Upper lobe of left lung (tissue), 6 donors: ENCODE results near the gene RSL1D1. TPM values are rescaled to one million over a fixed set of nuclear protein-coding genes. Genes with fewer than 3 reads are reported as not detected.
A peak's percentile ranks its signal among the peaks of the same experiment; 100 is the strongest.
"Not testable (repeated sequence)": the region's sequence is repeated elsewhere in the genome, so short reads cannot be mapped to it uniquely, and the experiment has no call there.

Experiments used
- ATAC-seq, 2 donors: fragments of 200-7000 bp; cut with Tn5 transposase; one replicate each; pipeline ENCODE4 v1.9.1; 2022; ENCODE audit warnings: mild to moderate bottlenecking in 2 of 2, moderate library complexity in 2 of 2; ENCODE audit not compliant: low FRiP score in 2 of 2
- DNase-seq, 2 donors: peaks; one replicate each; pipeline ENCODE4 v3.0.0-alpha.2; 2019 to 2020
- H3K27ac ChIP-seq, 4 donors: fragments of 200-600 bp; sonication (generic); one replicate each; pipeline ENCODE4 v1.5.1; 2016 to 2019
- H3K27me3 ChIP-seq, 4 donors: fragments of 200-600 bp; sonication (generic); one replicate each; pipeline ENCODE4 v1.5.1; 2017 to 2019
- H3K36me3 ChIP-seq, 4 donors: fragments of 200-600 bp; sonication (generic); one replicate each; pipeline ENCODE4 v1.5.1; 2016 to 2019
- H3K4me1 ChIP-seq, 4 donors: fragments of 200-600 bp; sonication (generic); one replicate each; pipeline ENCODE4 v1.5.1; 2018 to 2019
- H3K4me3 ChIP-seq, 4 donors: fragments of 200-600 bp; sonication (generic); one replicate each; pipeline ENCODE4 v1.5.1; 2017 to 2019; ENCODE audit warnings: mild to moderate bottlenecking in 2 of 4, moderate library complexity in 1 of 4
- H3K9me3 ChIP-seq, 4 donors: fragments of 200-600 bp; sonication (generic); one replicate each; pipeline ENCODE4 v1.5.1; 2018 to 2019
- EP300 ChIP-seq, 4 donors: sonication (generic); formaldehyde crosslinking; IDR thresholded peaks; one replicate each; pipeline ENCODE4 v1.5.1; 2017; ENCODE audit warnings: antibody characterized with exemption in 4 of 4, control low read depth in 2 of 4
- POLR2A ChIP-seq, 4 donors: fragments of 450-650 bp; IDR thresholded peaks; one replicate each; pipeline ENCODE4 v1.5.1; 2016 to 2017; ENCODE audit warnings: antibody characterized with exemption in 4 of 4, mild to moderate bottlenecking in 2 of 4
- POLR2AphosphoS5 ChIP-seq, 2 donors: sonication (generic); formaldehyde crosslinking; IDR thresholded peaks; one replicate each; pipeline ENCODE4 v1.5.1; 2017; ENCODE audit warnings: antibody characterized with exemption in 2 of 2
- WGBS, 2 donors: methylation state at CpG; one replicate each; pipeline ENCODE4 v1.1.5; 2017 to 2018; 5-methylcytosine and 5-hydroxymethylcytosine counted together
- total RNA-seq, 6 donors: library from RNA; depleted of rRNA in 4 of 6; stranded (reverse); fragments of >200 nt in 4 of 6; gene quantifications; one replicate each; pipeline versions ENCODE4 v1.1.0 to v1.2.1, GENCODE V29; 2016 to 2021
- TF ChIP-seq, protein P1 (sequence below), 6 experiments: fragments of 450-650 bp in 4 of 6; fragments of 200-600 bp in 2 of 6; sonication (generic) in 2 of 6; IDR thresholded peaks; one replicate each; pipeline ENCODE4 v1.5.1; 2016 to 2019; ENCODE audit warnings: antibody characterized with exemption in 6 of 6
- donor health status: DM: no; HTN: no; CAD: no; lungs with moderate emphysema.
- donor health status: DM: no; HTN: yes; CAD: no; lungs with severe emphysema.

Gene RSL1D1
- total RNA-seq, 6 donors from 2014 or later, result 77.8 to 121 (median 108) TPM

DNA sequence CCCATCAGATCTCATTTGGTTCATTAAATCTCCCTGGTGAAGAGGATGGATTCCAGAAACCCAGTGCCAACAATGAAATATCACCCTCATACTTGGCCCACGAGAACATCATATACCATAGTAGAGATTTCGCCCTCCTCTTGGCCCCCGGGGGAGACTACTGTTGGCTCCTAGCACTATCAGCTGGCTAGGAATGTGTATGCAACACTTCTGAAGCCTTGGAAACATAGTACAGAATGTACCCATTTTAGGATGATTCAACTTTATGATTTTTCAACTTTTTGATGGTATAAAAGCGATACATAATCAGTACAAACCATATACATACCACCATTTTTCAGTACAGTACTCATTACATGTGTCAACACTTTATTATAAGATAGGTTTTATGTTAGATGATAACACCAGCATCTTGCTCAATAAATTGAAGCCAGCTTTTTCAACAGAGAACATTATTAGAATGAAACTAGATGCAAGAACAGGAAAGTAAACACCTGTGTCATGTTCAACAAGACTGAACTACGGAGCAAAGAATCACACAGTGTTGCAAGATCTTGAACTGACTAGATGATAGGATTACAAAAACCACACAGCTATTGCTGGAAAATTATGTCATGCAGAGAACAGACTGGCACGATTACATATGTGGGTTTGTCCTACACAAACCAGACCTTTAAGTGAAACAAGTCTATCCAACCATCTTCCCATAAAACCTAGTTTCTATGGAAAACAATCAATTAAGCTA is 17.2 kb downstream of the RSL1D1 start:
- Histone ChIP-seq H3K9me3 (no peaks in the 10 kb centered on the region), H3K27ac (no peak overlapping the region), H3K4me1 (peaks cover 0 to 3% (median 0%) of the 10 kb centered on the region in 4 donors), H3K27me3 (no peaks in the 10 kb centered on the region), H3K4me3 (no peak overlapping the region), H3K36me3 (peaks cover 28 to 35% (median 33%) of the 10 kb centered on the region in 4 donors)
- TF ChIP-seq POLR2A (IDR thresholded peaks at IDR 0.05) (no peak), EP300 (IDR thresholded peaks at IDR 0.05) (no peak), POLR2AphosphoS5 (IDR thresholded peaks at IDR 0.05) (no peak)
- TF ChIP-seq, protein P1, sequence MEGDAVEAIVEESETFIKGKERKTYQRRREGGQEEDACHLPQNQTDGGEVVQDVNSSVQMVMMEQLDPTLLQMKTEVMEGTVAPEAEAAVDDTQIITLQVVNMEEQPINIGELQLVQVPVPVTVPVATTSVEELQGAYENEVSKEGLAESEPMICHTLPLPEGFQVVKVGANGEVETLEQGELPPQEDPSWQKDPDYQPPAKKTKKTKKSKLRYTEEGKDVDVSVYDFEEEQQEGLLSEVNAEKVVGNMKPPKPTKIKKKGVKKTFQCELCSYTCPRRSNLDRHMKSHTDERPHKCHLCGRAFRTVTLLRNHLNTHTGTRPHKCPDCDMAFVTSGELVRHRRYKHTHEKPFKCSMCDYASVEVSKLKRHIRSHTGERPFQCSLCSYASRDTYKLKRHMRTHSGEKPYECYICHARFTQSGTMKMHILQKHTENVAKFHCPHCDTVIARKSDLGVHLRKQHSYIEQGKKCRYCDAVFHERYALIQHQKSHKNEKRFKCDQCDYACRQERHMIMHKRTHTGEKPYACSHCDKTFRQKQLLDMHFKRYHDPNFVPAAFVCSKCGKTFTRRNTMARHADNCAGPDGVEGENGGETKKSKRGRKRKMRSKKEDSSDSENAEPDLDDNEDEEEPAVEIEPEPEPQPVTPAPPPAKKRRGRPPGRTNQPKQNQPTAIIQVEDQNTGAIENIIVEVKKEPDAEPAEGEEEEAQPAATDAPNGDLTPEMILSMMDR (IDR thresholded peaks at IDR 0.05), result no peak
- 66 to 71% methylated on average over 6 of the region's 6 CpGs for WGBS, 2 donors
- DNase-seq, result no peak
- peak in 1 of 2 donors; percentile 62 for ATAC-seq

DNA sequence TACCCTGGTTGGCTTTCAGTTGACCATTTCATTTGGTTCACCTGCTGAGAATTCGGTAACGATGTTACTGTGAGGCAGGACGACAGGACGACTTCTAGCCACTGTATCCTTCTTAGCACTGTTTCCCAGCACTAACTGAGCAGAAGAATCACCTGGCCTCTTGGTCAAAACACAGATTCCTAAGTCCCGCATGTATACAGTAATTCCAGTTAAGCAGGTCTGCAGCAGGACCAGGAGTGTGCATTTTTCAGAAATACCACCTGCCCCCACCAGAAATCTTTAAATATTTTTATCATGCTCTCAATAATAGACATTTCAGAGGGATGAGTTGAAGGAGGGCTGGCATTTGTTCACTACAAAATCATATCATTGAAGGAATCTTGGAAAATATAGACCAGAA is 22.6 kb downstream of the RSL1D1 start:
- ATAC-seq, result no peak
- no peak overlapping the region for H3K4me3 ChIP-seq

DNA sequence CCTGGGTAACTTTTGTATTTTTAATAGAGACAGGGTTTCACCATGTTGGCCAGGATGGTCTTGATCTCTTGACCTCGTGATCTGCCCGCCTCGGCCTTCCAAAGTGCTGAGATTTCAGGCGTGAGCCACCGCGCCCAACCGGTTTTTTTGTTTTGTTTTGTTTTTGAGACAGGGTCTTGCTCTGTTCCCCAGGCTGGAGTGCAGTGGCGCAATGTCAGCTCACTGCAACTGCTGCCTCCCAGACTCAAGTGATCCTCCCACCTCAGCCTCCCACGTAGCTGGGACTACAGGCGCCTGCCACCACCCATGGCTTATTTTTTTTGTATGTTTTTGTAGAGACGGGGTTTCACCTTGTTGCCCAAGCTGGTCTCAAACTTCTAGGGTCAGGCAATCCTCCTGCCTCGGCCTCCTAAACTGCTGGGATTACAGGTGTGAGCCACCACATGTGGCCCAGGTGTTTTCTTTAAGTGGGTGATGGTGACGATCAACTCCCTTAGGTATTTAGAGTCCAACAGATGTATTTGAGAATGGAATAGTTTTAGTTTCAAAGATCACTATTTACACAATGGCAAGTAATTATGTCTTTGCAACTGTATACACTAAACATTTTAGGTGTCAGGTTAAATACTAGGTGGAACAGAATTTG is 25.7 kb downstream of the RSL1D1 start:
- not testable (repeated sequence) for H3K9me3 ChIP-seq, H3K4me3 ChIP-seq, H3K27ac ChIP-seq, ATAC-seq, H3K27me3 ChIP-seq, H3K36me3 ChIP-seq, DNase-seq
- peaks cover 3 to 13% (median 6%) of the 10 kb centered on the region in 4 donors for H3K4me1 ChIP-seq
- 92 to 94% methylated on average over 13 of the region's 13 CpGs for WGBS, 2 donors

More for the DNA sequence above, 22.6 kb downstream of the RSL1D1 start:
- Histone ChIP-seq H3K36me3 (no peaks in the 10 kb centered on the region), H3K9me3 (no peaks in the 10 kb centered on the region), H3K27ac (no peak overlapping the region), H3K4me1 (peaks cover 3 to 12% (median 6%) of the 10 kb centered on the region in 4 donors), H3K27me3 (no peaks in the 10 kb centered on the region)
- TF ChIP-seq POLR2A (IDR thresholded peaks at IDR 0.05) (no peak), EP300 (IDR thresholded peaks at IDR 0.05) (no peak), POLR2AphosphoS5 (IDR thresholded peaks at IDR 0.05) (no peak)
- TF ChIP-seq, protein P1 (IDR thresholded peaks at IDR 0.05), result no peak
- 75 to 83% methylated on average over 5 of the region's 5 CpGs for WGBS, 2 donors
- DNase-seq, result no peak

DNA sequence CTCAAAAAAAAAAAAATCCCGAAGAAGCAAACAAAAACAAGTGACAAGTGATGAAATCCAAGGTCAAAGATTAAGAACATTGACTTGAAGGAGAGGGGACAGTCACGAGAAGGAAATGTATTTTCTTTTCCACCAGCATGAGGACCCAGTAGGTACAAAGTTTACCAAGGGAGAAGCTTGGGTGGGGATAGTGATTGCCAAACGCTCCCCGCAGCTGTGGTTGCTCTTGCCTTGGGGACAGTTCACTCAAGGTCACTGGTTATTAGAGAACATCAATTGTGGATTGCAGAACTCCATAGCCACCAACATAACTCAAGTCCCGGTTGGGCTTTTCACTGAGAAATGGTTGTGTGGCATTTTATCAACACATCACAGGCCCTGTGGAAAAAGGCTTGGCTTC is 27.0 kb downstream of the RSL1D1 start:
- TF ChIP-seq POLR2AphosphoS5 (IDR thresholded peaks at IDR 0.05) (peak; percentile 40 to 63), EP300 (IDR thresholded peaks at IDR 0.05) (peak in 2 of 4 donors; percentile 2 to 80), POLR2A (IDR thresholded peaks at IDR 0.05) (no peak)
- TF ChIP-seq, protein P1 (IDR thresholded peaks at IDR 0.05), result no peak
- Histone ChIP-seq H3K9me3 (no peaks in the 10 kb centered on the region), H3K36me3 (no peaks in the 10 kb centered on the region), H3K4me1 (peaks cover 3 to 13% (median 6%) of the 10 kb centered on the region in 4 donors), H3K27ac (peak overlapping the region in 3 of 4 donors; percentile 42 to 64 (median 46)), H3K4me3 (no peak overlapping the region), H3K27me3 (no peaks in the 10 kb centered on the region)
- DNase-seq (peak in 1 of 2 donors; percentile 72), ATAC-seq (peak; percentile 78 to 89)
- WGBS, 2 donors, result 22 to 34% methylated on average over 5 of the region's 5 CpGs

DNA sequence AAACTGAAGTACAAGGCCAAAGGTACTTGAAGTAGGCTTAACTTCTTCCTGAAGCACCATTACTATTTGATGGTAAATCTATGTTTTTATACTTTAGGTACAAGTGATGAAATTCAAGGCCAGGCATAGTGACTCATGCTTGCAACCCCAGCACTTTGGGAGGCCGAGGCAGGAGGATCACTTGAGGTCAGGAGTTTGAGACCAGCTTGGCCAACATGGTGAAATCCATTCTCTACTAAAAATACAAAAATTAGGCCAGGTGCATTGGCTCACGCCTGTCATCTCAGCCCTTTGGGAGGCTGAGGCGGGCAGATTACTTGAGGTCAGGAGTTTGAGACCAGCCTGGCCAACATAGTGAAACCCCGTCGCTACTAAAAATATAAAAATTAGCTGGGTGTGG is 27.7 kb downstream of the RSL1D1 start:
- not testable (repeated sequence) for ATAC-seq, H3K4me3 ChIP-seq, H3K36me3 ChIP-seq, DNase-seq, H3K9me3 ChIP-seq, H3K27me3 ChIP-seq
- WGBS, 2 donors, result 88 to 95% methylated on average over 5 of the region's 5 CpGs
- Histone ChIP-seq H3K4me1 (peaks cover 3 to 13% (median 6%) of the 10 kb centered on the region in 4 donors), H3K27ac (peak overlapping the region in 3 of 4 donors; percentile 42 to 46 (median 46))
